ENCODE data around the gene GFOD1.
"Not testable (repeated sequence)": the region's sequence is repeated elsewhere in the genome, so short reads cannot be mapped to it uniquely, and the experiment has no call there.

GFOD1 gene

GRCh38 chr6:13349811-13350506, 137.4 kb downstream of the GFOD1 start:
- no peak for DNase-seq

GRCh38 chr6:13348334-13349113, 138.9 kb downstream of the GFOD1 start:
- DNase-seq = no peak

- no peak for DNase-seq
Observed at GRCh38 chr6:13346245-13346644, 141.2 kb downstream of the GFOD1 start.

- DNase-seq = no peak
Observed at GRCh38 chr6:13342414-13343019, 144.9 kb downstream of the GFOD1 start.

GRCh38 chr6:13339863-13340630, 147.4 kb downstream of the GFOD1 start:
- DNase-seq = no peak

GRCh38 chr6:13338038-13338437, 149.4 kb downstream of the GFOD1 start:
- no peak for DNase-seq

GRCh38 chr6:13336553-13336952, 150.8 kb downstream of the GFOD1 start:
- peak in 13 of 14 donors; percentile 5 to 72 (median 52) for DNase-seq

- DNase-seq = no peak
Observed at GRCh38 chr6:13334953-13335352, 152.4 kb downstream of the GFOD1 start.

GRCh38 chr6:13332349-13332706, 155.1 kb downstream of the GFOD1 start:
- no peak for DNase-seq

GRCh38 chr6:13331516-13332348, 155.7 kb downstream of the GFOD1 start:
- no peak for DNase-seq

- DNase-seq = no peak
Observed at GRCh38 chr6:13328875-13329183, 158.6 kb downstream of the GFOD1 start.

GRCh38 chr6:13328076-13328874, 159.1 kb downstream of the GFOD1 start, which contains the start of gene TBC1D7:
Gene TBC1D7, minus strand, starts transcription at chr6:13328537. Its CDS starts 1,639 bp downstream, at chr6:13326898.
- peak; percentile 35 to 94 (median 88) for DNase-seq

- no peak for DNase-seq
Observed at GRCh38 chr6:13327691-13328075, 159.7 kb downstream of the GFOD1 start.

- DNase-seq = not testable (repeated sequence)
Observed at GRCh38 chr6:13326031-13326586, 161.3 kb downstream of the GFOD1 start.

- no peak for DNase-seq
Observed at GRCh38 chr6:13319891-13320564, 167.4 kb downstream of the GFOD1 start.

- DNase-seq = no peak
Observed at GRCh38 chr6:13318821-13319220, 168.6 kb downstream of the GFOD1 start.

GRCh38 chr6:13315896-13316295, 171.5 kb downstream of the GFOD1 start:
- no peak for DNase-seq

GRCh38 chr6:13314806-13315205, 172.6 kb downstream of the GFOD1 start:
- no peak for DNase-seq

GRCh38 chr6:13311155-13311554, 176.2 kb downstream of the GFOD1 start:
- DNase-seq = no peak

- no peak for DNase-seq
Observed at GRCh38 chr6:13308332-13308731, 179.1 kb downstream of the GFOD1 start.
